ENCODE results near the gene WNT2.

DNA sequence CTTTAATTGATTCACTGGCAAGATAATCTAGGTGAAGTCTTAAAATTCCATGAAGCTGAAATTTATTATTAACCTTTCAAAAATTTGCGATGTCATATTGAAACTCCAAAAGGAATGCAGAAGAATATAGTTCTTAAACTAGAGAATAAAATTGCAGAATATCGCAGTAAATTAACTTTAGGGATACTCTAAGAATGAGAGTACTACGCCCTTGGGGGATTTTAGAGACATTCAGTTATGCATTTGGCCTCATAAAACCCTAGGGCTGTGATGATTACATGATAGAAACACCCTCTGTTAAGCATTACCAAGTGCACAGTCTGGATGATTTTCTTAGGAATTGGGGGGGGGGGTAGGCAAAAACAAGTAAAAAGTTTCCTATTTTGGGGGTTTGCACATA, 3.7 kb downstream of the WNT2 start:
- TF ChIP-seq RFX5 (IDR thresholded peaks at IDR 0.05; ENCODE audit: low read depth, low read length): no peak
- no peak for TF ChIP-seq TARDBP (IDR thresholded peaks at IDR 0.05; ENCODE audit: borderline replicate concordance)
- TF ChIP-seq JUNB (IDR thresholded peaks at IDR 0.05): no peak
- TF ChIP-seq, protein P1, sequence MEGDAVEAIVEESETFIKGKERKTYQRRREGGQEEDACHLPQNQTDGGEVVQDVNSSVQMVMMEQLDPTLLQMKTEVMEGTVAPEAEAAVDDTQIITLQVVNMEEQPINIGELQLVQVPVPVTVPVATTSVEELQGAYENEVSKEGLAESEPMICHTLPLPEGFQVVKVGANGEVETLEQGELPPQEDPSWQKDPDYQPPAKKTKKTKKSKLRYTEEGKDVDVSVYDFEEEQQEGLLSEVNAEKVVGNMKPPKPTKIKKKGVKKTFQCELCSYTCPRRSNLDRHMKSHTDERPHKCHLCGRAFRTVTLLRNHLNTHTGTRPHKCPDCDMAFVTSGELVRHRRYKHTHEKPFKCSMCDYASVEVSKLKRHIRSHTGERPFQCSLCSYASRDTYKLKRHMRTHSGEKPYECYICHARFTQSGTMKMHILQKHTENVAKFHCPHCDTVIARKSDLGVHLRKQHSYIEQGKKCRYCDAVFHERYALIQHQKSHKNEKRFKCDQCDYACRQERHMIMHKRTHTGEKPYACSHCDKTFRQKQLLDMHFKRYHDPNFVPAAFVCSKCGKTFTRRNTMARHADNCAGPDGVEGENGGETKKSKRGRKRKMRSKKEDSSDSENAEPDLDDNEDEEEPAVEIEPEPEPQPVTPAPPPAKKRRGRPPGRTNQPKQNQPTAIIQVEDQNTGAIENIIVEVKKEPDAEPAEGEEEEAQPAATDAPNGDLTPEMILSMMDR (IDR thresholded peaks at IDR 0.05 in 2 of 3, conservative IDR thresholded peaks at IDR 0.05 in 1 of 3; ENCODE audit: control insufficient read depth in 2 of 3, extremely low read depth in 1 of 3, insufficient read depth in 1 of 3, low read depth in 3 of 3, low read length in 3 of 3): no peak
- no peak for TF ChIP-seq NR2C1 (IDR thresholded peaks at IDR 0.05)
- no peak for TF ChIP-seq EZH2 (IDR thresholded peaks at IDR 0.05; ENCODE audit: borderline replicate concordance, control insufficient read depth, low read depth, low read length)
- no peak for TF ChIP-seq TCF12 (IDR thresholded peaks at IDR 0.05; ENCODE audit: low read depth, low read length)
- no peak for TF ChIP-seq CHD2 (IDR thresholded peaks at IDR 0.05; ENCODE audit: borderline replicate concordance, low read depth, low read length)
- TF ChIP-seq, protein P2, sequence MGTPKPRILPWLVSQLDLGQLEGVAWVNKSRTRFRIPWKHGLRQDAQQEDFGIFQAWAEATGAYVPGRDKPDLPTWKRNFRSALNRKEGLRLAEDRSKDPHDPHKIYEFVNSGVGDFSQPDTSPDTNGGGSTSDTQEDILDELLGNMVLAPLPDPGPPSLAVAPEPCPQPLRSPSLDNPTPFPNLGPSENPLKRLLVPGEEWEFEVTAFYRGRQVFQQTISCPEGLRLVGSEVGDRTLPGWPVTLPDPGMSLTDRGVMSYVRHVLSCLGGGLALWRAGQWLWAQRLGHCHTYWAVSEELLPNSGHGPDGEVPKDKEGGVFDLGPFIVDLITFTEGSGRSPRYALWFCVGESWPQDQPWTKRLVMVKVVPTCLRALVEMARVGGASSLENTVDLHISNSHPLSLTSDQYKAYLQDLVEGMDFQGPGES (IDR thresholded peaks at IDR 0.05): no peak

Measured in GM12878 (cell line).